GM23338 (cell line): ENCODE results near the gene NIM1K.

ENCODE experiments used
- CREB1 ChIP-seq: fragments of 250-450 bp; sonication (Bioruptor Pico); IDR thresholded peaks from 2 replicates; pipeline ENCODE4 v1.5.0; 2020; ENCODE audit warnings: low read depth, mild to moderate bottlenecking, moderate library complexity
- CTCF ChIP-seq, 2 experiments: fragments of 200-600 bp in 1 of 2; sonication (generic) in 1 of 2; conservative IDR thresholded peaks; 2 replicates each; pipeline versions ENCODE4 v1.5.1 to v1.6.1; 2016 to 2017; ENCODE audit warnings: antibody characterized with exemption in 2 of 2, low read depth in 2 of 2, mild to moderate bottlenecking in 2 of 2, moderate library complexity in 1 of 2
- ETS1 ChIP-seq: IDR thresholded peaks from 2 replicates; pipeline ENCODE4 v1.6.1; 2016; ENCODE audit warnings: antibody characterized with exemption
- EZH2 ChIP-seq: fragments of 200-600 bp; sonication (generic); IDR thresholded peaks from one replicate; pipeline ENCODE4 v1.8.0; 2017; ENCODE audit warnings: antibody characterized with exemption, mild to moderate bottlenecking, low read depth; ENCODE audit not compliant: unreplicated experiment
- EZH2phosphoT487 ChIP-seq: fragments of 200-600 bp; sonication (generic); IDR thresholded peaks from one replicate; pipeline ENCODE4 v1.8.1; 2018; ENCODE audit warnings: antibody characterized with exemption; ENCODE audit not compliant: unreplicated experiment
- JUNB ChIP-seq: IDR thresholded peaks from one replicate; pipeline ENCODE4 v1.6.1; 2016; ENCODE audit warnings: antibody characterized with exemption; ENCODE audit not compliant: unreplicated experiment
- POLR2AphosphoS5 ChIP-seq: IDR thresholded peaks from 2 replicates; pipeline ENCODE4 v1.6.1; 2016; ENCODE audit warnings: antibody characterized with exemption, low read depth
- REST ChIP-seq: IDR thresholded peaks from one replicate; pipeline ENCODE4 v1.6.1; 2018; ENCODE audit warnings: antibody characterized with exemption; ENCODE audit not compliant: unreplicated experiment
- ZNF114 ChIP-seq: fragments of 250-450 bp; sonication (Bioruptor Pico); IDR thresholded peaks from 2 replicates; pipeline ENCODE4 v1.5.0; 2020; ENCODE audit warnings: mild to moderate bottlenecking, moderate library complexity
- ZNF462 ChIP-seq: fragments of 250-450 bp; sonication (Bioruptor Pico); IDR thresholded peaks from 2 replicates; pipeline ENCODE4 v1.5.0; 2020; ENCODE audit warnings: mild to moderate bottlenecking, moderate library complexity

GRCh38 chr5:43165323-43165722, 26.7 kb upstream of the NIM1K start:
- no peak for TF ChIP-seq EZH2
- no peak for TF ChIP-seq CTCF (conservative IDR thresholded peaks at IDR 0.05; ENCODE audit: low read depth in 2 of 2)
- TF ChIP-seq POLR2AphosphoS5 = no peak
- TF ChIP-seq ETS1 = no peak
- no peak for TF ChIP-seq REST
- TF ChIP-seq EZH2phosphoT487 = no peak
- TF ChIP-seq JUNB = no peak
- no peak for TF ChIP-seq CREB1 (CRISPR knock-in tag)
- no peak for TF ChIP-seq ZNF114 (CRISPR knock-in tag)
- TF ChIP-seq ZNF462 (CRISPR knock-in tag) = no peak
